Activated naive CD4-positive, alpha-beta T cell treated with anti-CD3 and anti-CD28 coated beads for 36 hours (primary cell): Measurements from ENCODE around the gene CYB5R3. TPM values are rescaled to one million over a fixed set of nuclear protein-coding genes. Genes with fewer than 3 reads are reported as not detected.
"Not testable (repeated sequence)": the region's sequence is repeated elsewhere in the genome, so short reads cannot be mapped to it uniquely, and the experiment has no call there.

Experiments
- CTCF ChIA-PET: fragments of 350-600 bp; sonication (Branson Sonifier 250); formaldehyde crosslinking; loops from one replicate; lab custom pipeline; 2021; ENCODE audit warnings: antibody characterized with exemption; lab: Charles Lee
- DNase-seq: peaks from one replicate; pipeline ENCODE4 v3.0.0-alpha.2; 2020
- H3K27ac Mint-ChIP-seq: one replicate; pipeline ENCODE4 v1.8.0; 2021; ENCODE audit warnings: mild to moderate bottlenecking, mixed read lengths
- H3K27me3 Mint-ChIP-seq: one replicate; pipeline ENCODE4 v1.8.0; 2021; ENCODE audit warnings: low read depth, mixed read lengths
- H3K36me3 Mint-ChIP-seq: one replicate; pipeline ENCODE4 v1.8.0; 2021; ENCODE audit warnings: low read depth, mixed read lengths
- H3K4me1 Mint-ChIP-seq: one replicate; pipeline ENCODE4 v1.8.0; 2021; ENCODE audit warnings: low read depth, mixed read lengths
- H3K4me3 Mint-ChIP-seq: one replicate; pipeline ENCODE4 v1.8.0; 2021; ENCODE audit warnings: mild to moderate bottlenecking, moderate library complexity, mixed read lengths
- H3K9me3 Mint-ChIP-seq: one replicate; pipeline ENCODE4 v1.8.0; 2021; ENCODE audit warnings: mixed read lengths
- intact Hi-C: fragments of 100-400 bp; cut with micrococcal nuclease; formaldehyde crosslinking; loops from one replicate; pipeline ENCODE4 v1.15.1; 2023
- total RNA-seq, 2 experiments: library from RNA; stranded (reverse); gene quantifications; one replicate each; pipeline ENCODE4 v1.2.3, GENCODE V29; 2021

The CYB5R3 gene
- total RNA-seq, 2 experiments from 2014 or later = 61.2 to 63.9 TPM

- H3K36me3 Mint-ChIP-seq = peaks cover 19% of the 10 kb centered on the region
- DNase-seq, H3K9me3 Mint-ChIP-seq, H3K27ac Mint-ChIP-seq, intact Hi-C loops, H3K27me3 Mint-ChIP-seq, CTCF ChIA-PET: not testable (repeated sequence)
- peaks cover 10% of the 10 kb centered on the region for H3K4me1 Mint-ChIP-seq
- peak overlapping the region; percentile 52 for H3K4me3 Mint-ChIP-seq
These were observed 69.2 kb downstream of the CYB5R3 start for GRCh38 chr22:42580040-42580439.

- CTCF ChIA-PET = no interaction called here
- no peak for DNase-seq
- no peak overlapping the region for H3K27ac Mint-ChIP-seq
These were observed 71.5 kb downstream of the CYB5R3 start for GRCh38 chr22:42577623-42578240.

GRCh38 chr22:42577141-42577540 is 72.1 kb downstream of the CYB5R3 start:
- intact Hi-C loops, H3K27me3 Mint-ChIP-seq, DNase-seq, H3K27ac Mint-ChIP-seq, H3K9me3 Mint-ChIP-seq, H3K4me3 Mint-ChIP-seq, H3K4me1 Mint-ChIP-seq, CTCF ChIA-PET: not testable (repeated sequence)
- peaks cover 23% of the 10 kb centered on the region for H3K36me3 Mint-ChIP-seq

More at GRCh38 chr22:42577623-42578240, 71.5 kb downstream of the CYB5R3 start:
- Mint-ChIP-seq H3K36me3 (peaks cover 21% of the 10 kb centered on the region), H3K4me3 (no peak overlapping the region), H3K9me3 (no peaks in the 10 kb centered on the region), H3K27me3 (no peaks in the 10 kb centered on the region), H3K4me1 (peaks cover 10% of the 10 kb centered on the region)
- intact Hi-C loops = no loop called here

- H3K27me3 Mint-ChIP-seq, H3K9me3 Mint-ChIP-seq, H3K4me3 Mint-ChIP-seq, H3K4me1 Mint-ChIP-seq, CTCF ChIA-PET, DNase-seq, H3K27ac Mint-ChIP-seq, intact Hi-C loops: not testable (repeated sequence)
- H3K36me3 Mint-ChIP-seq = peaks cover 22% of the 10 kb centered on the region
These were observed 73.1 kb downstream of the CYB5R3 start for GRCh38 chr22:42575996-42576574.

GRCh38 chr22:42574468-42574867 is 74.7 kb downstream of the CYB5R3 start:
- H3K9me3 Mint-ChIP-seq, H3K27me3 Mint-ChIP-seq, H3K4me1 Mint-ChIP-seq, H3K4me3 Mint-ChIP-seq, H3K27ac Mint-ChIP-seq, DNase-seq, CTCF ChIA-PET: not testable (repeated sequence)
- intact Hi-C loops = loop anchor here (5.0 kb wide), 1 partner anchor 62 kb away; no protein-coding TSS in a partner anchor
- H3K36me3 Mint-ChIP-seq = peaks cover 18% of the 10 kb centered on the region

- DNase-seq = not testable (repeated sequence)
These were observed 75.1 kb downstream of the CYB5R3 start for GRCh38 chr22:42574046-42574445.

GRCh38 chr22:42571068-42571467 is 78.1 kb downstream of the CYB5R3 start:
- H3K4me1 Mint-ChIP-seq, H3K27me3 Mint-ChIP-seq, H3K4me3 Mint-ChIP-seq, CTCF ChIA-PET, H3K9me3 Mint-ChIP-seq, H3K27ac Mint-ChIP-seq, DNase-seq, H3K36me3 Mint-ChIP-seq: not testable (repeated sequence)
- intact Hi-C loops = loop anchor here (5.0 kb wide), 1 partner anchor 59 kb away; no protein-coding TSS in a partner anchor

More at GRCh38 chr22:42574046-42574445, 75.1 kb downstream of the CYB5R3 start:
- H3K4me1 Mint-ChIP-seq, CTCF ChIA-PET, H3K27ac Mint-ChIP-seq, H3K9me3 Mint-ChIP-seq, H3K4me3 Mint-ChIP-seq, H3K27me3 Mint-ChIP-seq: not testable (repeated sequence)
- peaks cover 18% of the 10 kb centered on the region for H3K36me3 Mint-ChIP-seq
- intact Hi-C loops = loop anchor here (5.0 kb wide), 1 partner anchor 62 kb away; no protein-coding TSS in a partner anchor

GRCh38 chr22:42570580-42570979 is 78.6 kb downstream of the CYB5R3 start:
- intact Hi-C loops = loop anchor here (5.0 kb wide), 1 partner anchor 58 kb away; no protein-coding TSS in a partner anchor

GRCh38 chr22:42567950-42568349 is 81.2 kb downstream of the CYB5R3 start:
- CTCF ChIA-PET = interaction anchor here (0.6 to 1.1 kb wide), 2 partner anchors 35 to 99 kb away, joined by 3 read pairs; no protein-coding TSS in a partner anchor
- H3K27ac Mint-ChIP-seq, H3K9me3 Mint-ChIP-seq, DNase-seq, intact Hi-C loops, H3K27me3 Mint-ChIP-seq, H3K4me3 Mint-ChIP-seq, H3K4me1 Mint-ChIP-seq: not testable (repeated sequence)
- H3K36me3 Mint-ChIP-seq = peaks cover 11% of the 10 kb centered on the region

More at GRCh38 chr22:42570580-42570979, 78.6 kb downstream of the CYB5R3 start:
- CTCF ChIA-PET = interaction anchor here (0.7 to 1.1 kb wide), 2 partner anchors 15 to 69 kb away, joined by 3 to 4 read pairs; no protein-coding TSS in a partner anchor
- not testable (repeated sequence) for H3K4me3 Mint-ChIP-seq, DNase-seq, H3K9me3 Mint-ChIP-seq, H3K4me1 Mint-ChIP-seq, H3K27ac Mint-ChIP-seq, H3K27me3 Mint-ChIP-seq
- H3K36me3 Mint-ChIP-seq = peaks cover 14% of the 10 kb centered on the region

Other genes starting within 250 kb of the CYB5R3 start
- under 1 TPM; 0.10 to 0.15 TPM for gene NFAM1, start 217.0 kb downstream of the CYB5R3 start, total RNA-seq
- gene RRP7A, start 129.6 kb downstream of the CYB5R3 start, total RNA-seq = 100 to 1,000 TPM; 104 to 111 TPM
- gene SERHL2, start 95.4 kb downstream of the CYB5R3 start, total RNA-seq = 1 to 10 TPM in 1 of 2 experiments, under 1 TPM in 1; 0.36 to 1.3 TPM
- 10 to 100 TPM; 83.7 to 93.8 TPM for gene POLDIP3, start 34.5 kb downstream of the CYB5R3 start, total RNA-seq
- under 1 TPM in 1 of 2 experiments, not detected in 1; 0.40 TPM for gene ATP5MGL, start 8.8 kb downstream of the CYB5R3 start, total RNA-seq
- not detected for gene A4GALT, start 71.5 kb upstream of the CYB5R3 start, total RNA-seq
- gene ARFGAP3, start 207.9 kb upstream of the CYB5R3 start, total RNA-seq = 10 to 100 TPM; 25.6 to 28.6 TPM